Body of pancreas (tissue), 4 donors: ENCODE data around the gene DPT. TPM values are rescaled to one million over a fixed set of nuclear protein-coding genes. Genes with fewer than 3 reads are reported as not detected.

Experiments used
- ATAC-seq: fragments of 150-250 bp; one replicate; pipeline ENCODE4 v1.9.1; 2016
- DNase-seq, 4 donors: peaks; one replicate each; pipeline ENCODE4 v3.0.0-alpha.2; 2019
- H3K27ac ChIP-seq, 4 donors: fragments of 200-600 bp; sonication (generic); 1 replicate in 3 of 4; 2 replicates in 1 of 4; pipeline versions ENCODE4 v1.5.1 to v1.6.1; 2016 to 2019; ENCODE audit warnings: mild to moderate bottlenecking in 1 of 4, mixed read lengths in 1 of 4, moderate library complexity in 1 of 4
- H3K27me3 ChIP-seq, 2 donors: fragments of 200-600 bp; sonication (generic); one replicate each; pipeline ENCODE4 v1.6.0; 2016; ENCODE audit warnings: mild to moderate bottlenecking in 1 of 2
- H3K36me3 ChIP-seq, 2 donors: fragments of 200-600 bp; sonication (generic); replicated peaks in 1 of 2; 2 replicates each; pipeline ENCODE4 v1.5.1; 2016; ENCODE audit warnings: low read depth in 2 of 2; ENCODE audit not compliant: insufficient read depth in 1 of 2
- H3K4me1 ChIP-seq: fragments of 200-600 bp; sonication (generic); one replicate; pipeline ENCODE4 v1.6.0; 2016
- H3K4me3 ChIP-seq, 2 donors: fragments of 200-600 bp; sonication (generic); 1 replicate in 1 of 2; 2 replicates in 1 of 2; pipeline ENCODE4 v1.5.1; 2016 to 2019
- H3K9me3 ChIP-seq, 3 donors: fragments of 200-600 bp; sonication (generic); 1 replicate in 2 of 3; 2 replicates in 1 of 3; pipeline ENCODE4 v1.5.1; 2016
- POLR2A ChIP-seq, 3 donors: fragments of 450-650 bp; IDR thresholded peaks; one replicate each; pipeline ENCODE4 v1.6.1; 2016; ENCODE audit warnings: antibody characterized with exemption in 3 of 3, mild to moderate bottlenecking in 2 of 3
- WGBS, 2 donors: methylation state at CpG; one replicate each; pipeline ENCODE4 v1.1.5; 2017; 5-methylcytosine and 5-hydroxymethylcytosine counted together
- intact Hi-C: fragments of 100-400 bp; cut with DNase I; formaldehyde crosslinking; loops from one replicate; pipeline ENCODE4 v1.15.1; 2023
- total RNA-seq, 2 donors: library from RNA; depleted of rRNA; stranded (reverse); fragments of >200 nt; gene quantifications; one replicate each; pipeline ENCODE4 v1.1.0, GENCODE V29; 2016
- TF ChIP-seq, protein P1 (sequence below), 7 experiments: fragments of 450-650 bp in 4 of 7; fragments of 200-600 bp in 3 of 7; sonication (generic) in 3 of 7; IDR thresholded peaks; one replicate each; pipeline ENCODE4 v1.5.1; 2016 to 2019; ENCODE audit warnings: antibody characterized with exemption in 7 of 7

DPT gene
- total RNA-seq, 2 donors from 2014 or later = 25.4 to 57.1 TPM

DNA sequence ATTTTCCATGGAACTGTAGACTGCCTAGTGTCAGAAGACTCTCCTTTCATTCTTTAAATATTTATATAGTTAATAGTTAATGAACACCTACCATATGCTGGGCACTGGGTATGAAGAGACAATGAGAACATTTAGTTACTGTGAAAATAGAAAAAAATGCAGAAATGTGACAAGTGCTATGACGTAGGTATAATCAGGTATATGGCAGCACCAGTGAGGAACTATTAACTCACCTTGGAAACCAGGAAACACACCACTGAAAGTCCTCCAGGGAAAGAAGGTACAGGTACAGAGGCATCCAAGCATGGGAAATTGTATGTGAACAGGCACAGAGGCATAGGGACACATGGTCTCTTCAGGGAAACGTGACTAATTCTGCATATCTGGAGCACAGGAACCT is 42.3 kb downstream of the DPT start:
- TF ChIP-seq POLR2A (IDR thresholded peaks at IDR 0.05) = no peak
- TF ChIP-seq, protein P1, sequence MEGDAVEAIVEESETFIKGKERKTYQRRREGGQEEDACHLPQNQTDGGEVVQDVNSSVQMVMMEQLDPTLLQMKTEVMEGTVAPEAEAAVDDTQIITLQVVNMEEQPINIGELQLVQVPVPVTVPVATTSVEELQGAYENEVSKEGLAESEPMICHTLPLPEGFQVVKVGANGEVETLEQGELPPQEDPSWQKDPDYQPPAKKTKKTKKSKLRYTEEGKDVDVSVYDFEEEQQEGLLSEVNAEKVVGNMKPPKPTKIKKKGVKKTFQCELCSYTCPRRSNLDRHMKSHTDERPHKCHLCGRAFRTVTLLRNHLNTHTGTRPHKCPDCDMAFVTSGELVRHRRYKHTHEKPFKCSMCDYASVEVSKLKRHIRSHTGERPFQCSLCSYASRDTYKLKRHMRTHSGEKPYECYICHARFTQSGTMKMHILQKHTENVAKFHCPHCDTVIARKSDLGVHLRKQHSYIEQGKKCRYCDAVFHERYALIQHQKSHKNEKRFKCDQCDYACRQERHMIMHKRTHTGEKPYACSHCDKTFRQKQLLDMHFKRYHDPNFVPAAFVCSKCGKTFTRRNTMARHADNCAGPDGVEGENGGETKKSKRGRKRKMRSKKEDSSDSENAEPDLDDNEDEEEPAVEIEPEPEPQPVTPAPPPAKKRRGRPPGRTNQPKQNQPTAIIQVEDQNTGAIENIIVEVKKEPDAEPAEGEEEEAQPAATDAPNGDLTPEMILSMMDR (IDR thresholded peaks at IDR 0.05) = no peak
- Histone ChIP-seq H3K4me1 (peaks cover 54% of the 10 kb centered on the region), H3K27me3 (no peaks in the 10 kb centered on the region), H3K36me3 (no peaks in the 10 kb centered on the region), H3K4me3 (no peak overlapping the region), H3K9me3 (no peaks in the 10 kb centered on the region), H3K27ac (peak overlapping the region in 3 of 4 donors; percentile 14 to 36 (median 35))
- 56 to 60% methylated on average over 2 of the region's 2 CpGs for WGBS, 2 donors
- peak; percentile 68 for ATAC-seq
- DNase-seq = peak in 1 of 4 donors; percentile 50
- intact Hi-C loops = no loop called here

DNA sequence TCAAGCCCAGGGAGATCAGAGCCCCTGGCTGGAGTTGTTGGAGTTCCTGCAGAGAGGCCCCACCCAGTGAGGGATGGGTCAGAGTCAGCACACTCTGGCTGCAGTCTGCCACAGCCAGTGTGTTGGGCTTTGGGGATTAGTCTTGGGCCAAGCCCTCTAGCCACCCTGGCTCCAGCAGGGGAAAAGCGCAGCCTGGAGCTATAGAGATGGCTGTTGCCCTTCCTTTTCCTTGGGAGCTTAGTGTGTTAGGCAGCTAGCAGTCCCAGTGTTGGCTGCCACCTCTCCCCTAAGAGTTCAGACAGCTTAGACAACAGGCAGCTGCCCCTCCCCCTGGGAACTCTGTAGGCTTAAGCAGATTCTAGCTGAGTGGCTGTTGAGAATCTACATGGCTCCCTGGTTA is 45.1 kb downstream of the DPT start:
- H3K27ac ChIP-seq = no peak overlapping the region
- H3K4me3 ChIP-seq = no peak overlapping the region
- no peak for ATAC-seq
- no peaks in the 10 kb centered on the region for H3K27me3 ChIP-seq
- peaks cover 27% of the 10 kb centered on the region for H3K4me1 ChIP-seq
- no peaks in the 10 kb centered on the region for H3K36me3 ChIP-seq
- WGBS, 2 donors = 73% methylated on average over 1 of the region's 1 CpG; no CpG with 5 or more reads in 1 of the 2 donors
- intact Hi-C loops = loop anchor here (5.0 kb wide), 1 partner anchor 73 kb away; no protein-coding TSS in a partner anchor
- no peaks in the 10 kb centered on the region for H3K9me3 ChIP-seq
- no peak for DNase-seq
- TF ChIP-seq, protein P1 (IDR thresholded peaks at IDR 0.05) = no peak
- no peak for TF ChIP-seq POLR2A (IDR thresholded peaks at IDR 0.05)

DNA sequence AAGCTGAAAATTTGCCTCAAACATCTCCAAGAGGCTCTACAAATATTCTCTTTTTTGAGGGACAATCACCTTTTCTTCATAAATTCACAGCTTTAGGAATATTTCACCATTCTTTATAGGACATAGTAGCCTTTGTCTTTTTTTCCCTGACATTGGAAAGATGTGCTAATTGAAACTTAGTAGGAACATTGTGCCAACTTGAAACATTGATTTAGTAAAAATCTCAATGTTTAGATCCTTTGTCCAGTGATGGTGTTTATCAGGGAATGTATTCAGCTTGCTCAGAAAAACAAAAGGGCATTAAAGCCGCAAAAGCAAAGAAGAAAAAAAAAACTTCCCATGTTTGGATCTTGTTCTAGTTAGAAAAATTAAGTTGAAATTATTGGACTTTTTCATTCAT is 52.1 kb downstream of the DPT start:
- no peaks in the 10 kb centered on the region for H3K27me3 ChIP-seq
- no peak for DNase-seq
- H3K4me1 ChIP-seq = no peaks in the 10 kb centered on the region
- intact Hi-C loops = no loop called here
- H3K4me3 ChIP-seq = no peak overlapping the region
- no peak for TF ChIP-seq POLR2A (IDR thresholded peaks at IDR 0.05)
- TF ChIP-seq, protein P1 (IDR thresholded peaks at IDR 0.05) = no peak
- WGBS, 2 donors = 81 to 96% methylated on average over 1 of the region's 1 CpG
- no peak for ATAC-seq
- H3K9me3 ChIP-seq = no peaks in the 10 kb centered on the region
- no peak overlapping the region for H3K27ac ChIP-seq
- H3K36me3 ChIP-seq = no peaks in the 10 kb centered on the region

DNA sequence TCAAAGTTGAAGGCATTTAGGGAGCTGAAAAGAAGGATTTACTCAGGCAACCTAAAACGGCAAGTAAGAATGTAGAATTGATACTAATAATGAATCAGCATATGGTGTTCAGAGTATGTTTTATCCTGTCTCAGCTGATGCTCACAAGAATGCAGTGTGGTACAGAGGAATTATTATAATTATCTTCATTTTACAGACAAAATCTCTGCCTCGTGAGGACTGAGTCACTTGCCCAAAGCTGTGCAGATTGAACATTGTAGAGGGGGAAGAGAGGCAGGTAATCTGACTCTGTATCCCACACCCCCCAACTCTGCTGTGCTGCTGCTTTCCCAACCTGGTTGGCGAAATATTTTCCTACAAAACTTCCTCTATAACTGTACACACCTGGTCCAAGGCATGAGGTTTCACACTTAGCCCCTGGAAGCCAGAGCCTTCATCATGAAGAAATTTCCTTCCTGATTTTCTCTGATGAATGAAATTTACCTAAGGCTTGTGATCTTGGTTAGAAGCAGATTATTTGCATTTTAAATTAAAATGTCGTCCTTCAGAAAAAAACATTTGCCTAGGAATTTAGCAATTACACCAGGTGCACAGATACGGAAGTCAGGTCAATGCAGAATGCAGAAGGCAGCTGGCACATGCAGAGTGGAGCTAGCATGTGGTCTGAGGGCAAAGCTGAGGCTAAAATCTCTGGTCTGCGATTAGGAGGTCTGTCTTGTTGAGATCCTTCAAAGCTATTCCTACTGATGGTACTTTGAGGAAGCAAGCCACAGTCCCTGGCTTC is 52.8 kb downstream of the DPT start:
- 70 to 79% methylated on average over 6 of the region's 6 CpGs for WGBS, 2 donors
- Histone ChIP-seq H3K4me1 (no peaks in the 10 kb centered on the region), H3K27me3 (no peaks in the 10 kb centered on the region), H3K9me3 (no peaks in the 10 kb centered on the region), H3K36me3 (no peaks in the 10 kb centered on the region), H3K4me3 (no peak overlapping the region), H3K27ac (no peak overlapping the region)
- no peak for DNase-seq
- intact Hi-C loops = no loop called here
- TF ChIP-seq, protein P1 (IDR thresholded peaks at IDR 0.05) = no peak
- no peak for TF ChIP-seq POLR2A (IDR thresholded peaks at IDR 0.05)
- no peak for ATAC-seq
